Astrocyte (in vitro differentiated cells and primary cell): ENCODE data around the gene SHANK1.

Experiments
- EZH2 ChIP-seq: IDR thresholded peaks from 2 replicates; pipeline ENCODE4 v1.6.1; 2012; ENCODE audit warnings: mild to moderate bottlenecking, low read length, inconsistent platforms; ENCODE audit not compliant: insufficient read depth
- TF ChIP-seq, protein P1 (sequence below): IDR thresholded peaks from 2 replicates; pipeline ENCODE4 v1.5.1; 2011; ENCODE audit warnings: low read depth, mild to moderate bottlenecking, inconsistent platforms, low read length, moderate library complexity; ENCODE audit not compliant: insufficient read depth

DNA sequence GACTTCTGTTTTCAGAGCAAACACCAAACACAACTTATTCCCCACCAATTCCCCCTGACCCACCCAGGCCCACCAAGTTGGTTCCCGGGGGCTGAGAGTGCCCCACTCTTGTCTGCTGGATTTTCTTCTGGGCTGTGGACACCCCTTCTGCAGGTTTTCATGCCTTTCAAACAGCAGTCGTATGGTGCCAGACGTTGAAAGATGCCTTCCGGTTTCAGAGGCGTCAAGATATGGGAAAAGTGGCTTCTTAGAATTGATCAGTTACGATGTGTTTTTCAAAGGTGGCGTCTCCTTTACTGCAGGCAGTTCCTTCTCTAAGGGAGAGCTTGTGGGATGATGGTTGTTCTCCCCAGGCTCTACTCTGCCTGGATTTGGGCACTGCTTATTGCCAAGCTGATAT is 16.3 kb upstream of the SHANK1 start:
- TF ChIP-seq, protein P1, sequence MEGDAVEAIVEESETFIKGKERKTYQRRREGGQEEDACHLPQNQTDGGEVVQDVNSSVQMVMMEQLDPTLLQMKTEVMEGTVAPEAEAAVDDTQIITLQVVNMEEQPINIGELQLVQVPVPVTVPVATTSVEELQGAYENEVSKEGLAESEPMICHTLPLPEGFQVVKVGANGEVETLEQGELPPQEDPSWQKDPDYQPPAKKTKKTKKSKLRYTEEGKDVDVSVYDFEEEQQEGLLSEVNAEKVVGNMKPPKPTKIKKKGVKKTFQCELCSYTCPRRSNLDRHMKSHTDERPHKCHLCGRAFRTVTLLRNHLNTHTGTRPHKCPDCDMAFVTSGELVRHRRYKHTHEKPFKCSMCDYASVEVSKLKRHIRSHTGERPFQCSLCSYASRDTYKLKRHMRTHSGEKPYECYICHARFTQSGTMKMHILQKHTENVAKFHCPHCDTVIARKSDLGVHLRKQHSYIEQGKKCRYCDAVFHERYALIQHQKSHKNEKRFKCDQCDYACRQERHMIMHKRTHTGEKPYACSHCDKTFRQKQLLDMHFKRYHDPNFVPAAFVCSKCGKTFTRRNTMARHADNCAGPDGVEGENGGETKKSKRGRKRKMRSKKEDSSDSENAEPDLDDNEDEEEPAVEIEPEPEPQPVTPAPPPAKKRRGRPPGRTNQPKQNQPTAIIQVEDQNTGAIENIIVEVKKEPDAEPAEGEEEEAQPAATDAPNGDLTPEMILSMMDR: no peak
- TF ChIP-seq EZH2: no peak
